ENCODE data around the gene RANBP9.

GRCh38 chr6:13590574-13591153, 121.0 kb downstream of the RANBP9 start:
- TF ChIP-seq SUZ12 (IDR thresholded peaks at IDR 0.05; ENCODE audit: extremely low read depth, insufficient read depth, insufficient read length) (no peak), ZNF274 (IDR thresholded peaks at IDR 0.05; ENCODE audit: low read depth, low read length) (no peak), YY1 (IDR thresholded peaks at IDR 0.05; ENCODE audit: insufficient read depth, insufficient read length) (no peak)
